Measurements from ENCODE around the gene BMPR2.

BMPR2 gene

DNA sequence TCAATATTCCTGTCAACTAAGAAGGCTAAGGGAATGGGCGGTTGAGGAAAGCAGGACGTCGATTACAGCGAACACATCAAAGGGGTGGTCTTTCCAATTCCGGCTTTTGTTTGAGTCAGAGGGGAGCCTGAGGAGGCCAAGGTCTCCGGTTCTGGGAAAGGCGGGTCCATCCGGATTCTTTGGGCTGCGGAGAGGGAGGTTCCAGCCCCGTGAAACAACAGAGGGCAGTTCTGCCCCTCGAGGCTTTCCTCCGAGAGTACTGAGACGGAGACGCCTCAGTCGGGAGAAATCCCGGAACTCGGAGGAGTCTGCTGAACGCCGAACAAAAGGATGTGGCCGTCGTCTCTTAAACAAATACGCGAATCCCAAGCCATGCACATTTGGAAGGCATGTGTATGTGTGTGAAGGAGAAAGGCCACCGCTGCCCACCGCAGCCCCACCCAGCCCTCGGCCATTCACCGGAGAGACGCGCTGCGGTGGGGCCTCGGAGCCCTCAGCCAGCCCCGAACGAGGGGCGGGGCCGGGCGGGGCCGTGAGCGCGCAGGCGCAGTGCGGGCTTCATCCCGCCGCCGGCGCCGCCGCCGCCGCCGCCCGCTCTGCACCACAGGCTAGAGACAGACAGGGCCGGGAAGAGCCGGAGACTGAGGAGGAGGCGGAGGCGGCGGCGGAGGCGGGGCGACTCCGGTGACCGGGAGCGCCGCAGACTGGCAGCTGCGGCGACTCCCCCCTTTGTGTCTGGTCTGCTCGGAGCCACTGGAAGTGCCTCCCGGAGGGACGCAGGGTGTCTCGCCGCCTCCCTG is at the start of gene BMPR2:
BMPR2 (plus strand) TSS at position 719 of the 800 bp plus-strand sequence. CDS start 1,148 bp downstream, outside the sequence.
- peak; percentile 92 for DNase-seq (ENCODE audit: low spot score)
- TF ChIP-seq, protein P1, sequence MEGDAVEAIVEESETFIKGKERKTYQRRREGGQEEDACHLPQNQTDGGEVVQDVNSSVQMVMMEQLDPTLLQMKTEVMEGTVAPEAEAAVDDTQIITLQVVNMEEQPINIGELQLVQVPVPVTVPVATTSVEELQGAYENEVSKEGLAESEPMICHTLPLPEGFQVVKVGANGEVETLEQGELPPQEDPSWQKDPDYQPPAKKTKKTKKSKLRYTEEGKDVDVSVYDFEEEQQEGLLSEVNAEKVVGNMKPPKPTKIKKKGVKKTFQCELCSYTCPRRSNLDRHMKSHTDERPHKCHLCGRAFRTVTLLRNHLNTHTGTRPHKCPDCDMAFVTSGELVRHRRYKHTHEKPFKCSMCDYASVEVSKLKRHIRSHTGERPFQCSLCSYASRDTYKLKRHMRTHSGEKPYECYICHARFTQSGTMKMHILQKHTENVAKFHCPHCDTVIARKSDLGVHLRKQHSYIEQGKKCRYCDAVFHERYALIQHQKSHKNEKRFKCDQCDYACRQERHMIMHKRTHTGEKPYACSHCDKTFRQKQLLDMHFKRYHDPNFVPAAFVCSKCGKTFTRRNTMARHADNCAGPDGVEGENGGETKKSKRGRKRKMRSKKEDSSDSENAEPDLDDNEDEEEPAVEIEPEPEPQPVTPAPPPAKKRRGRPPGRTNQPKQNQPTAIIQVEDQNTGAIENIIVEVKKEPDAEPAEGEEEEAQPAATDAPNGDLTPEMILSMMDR (IDR thresholded peaks at IDR 0.05; ENCODE audit: extremely low read depth, missing control alignments), result no peak

DNA sequence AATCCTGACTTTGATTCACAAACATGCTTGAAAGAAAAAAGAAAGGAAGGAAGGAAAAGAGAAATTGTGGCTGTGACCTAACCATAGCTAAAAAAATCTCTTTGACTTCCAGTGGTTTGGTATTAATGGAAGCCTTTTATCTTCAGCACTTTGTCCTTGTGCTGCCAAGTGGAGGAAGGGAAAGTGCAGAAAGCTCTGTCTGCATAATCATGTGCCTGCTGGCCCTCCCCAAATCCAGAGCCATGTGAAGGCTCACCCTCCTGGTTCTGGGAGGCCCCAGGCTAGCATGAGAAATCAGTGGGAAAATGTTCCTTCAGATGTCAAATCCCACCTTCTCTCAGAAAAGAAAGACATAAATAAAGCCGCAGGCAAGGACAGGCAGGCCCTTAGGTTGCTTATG is 48.3 kb upstream of the BMPR2 start:
- no peak for DNase-seq (ENCODE audit: low spot score)
- TF ChIP-seq, protein P1 (IDR thresholded peaks at IDR 0.05; ENCODE audit: extremely low read depth, missing control alignments), result no peak

DNA sequence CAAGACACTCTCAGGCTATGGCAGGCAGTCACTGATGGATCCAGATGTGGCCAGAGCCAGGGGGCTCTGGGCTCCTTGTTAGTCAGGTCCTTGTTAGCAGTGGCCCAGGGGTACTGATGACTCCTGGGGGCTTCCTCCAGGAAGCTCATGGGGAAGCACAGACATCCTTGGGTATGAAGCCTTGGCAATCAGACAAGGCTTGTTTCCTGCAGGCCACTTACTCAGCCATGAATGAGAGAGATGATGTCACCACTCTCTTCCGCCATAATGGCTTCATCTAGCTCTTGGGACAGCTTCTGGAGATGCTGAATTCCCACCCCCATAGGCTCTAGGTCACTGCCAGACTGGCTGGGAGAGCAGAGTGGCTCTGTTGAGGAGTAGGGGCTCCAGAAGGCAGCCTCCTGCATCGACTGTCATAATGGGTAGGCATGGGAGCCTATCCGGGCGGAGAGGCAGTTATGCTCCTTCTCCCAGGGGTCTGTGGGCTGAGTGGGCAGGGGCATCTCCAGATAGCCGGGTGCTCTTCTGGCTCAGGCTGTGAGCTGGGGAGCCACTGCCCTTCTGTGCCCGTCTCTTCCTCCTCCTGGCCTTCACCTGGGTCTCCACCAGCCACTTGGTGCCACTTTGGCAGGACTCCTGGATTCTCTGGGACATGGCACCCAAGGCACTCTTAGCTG is 40.2 kb upstream of the BMPR2 start:
- no peak for DNase-seq (ENCODE audit: low spot score)
- TF ChIP-seq, protein P1 (IDR thresholded peaks at IDR 0.05; ENCODE audit: extremely low read depth, missing control alignments), result no peak

DNA sequence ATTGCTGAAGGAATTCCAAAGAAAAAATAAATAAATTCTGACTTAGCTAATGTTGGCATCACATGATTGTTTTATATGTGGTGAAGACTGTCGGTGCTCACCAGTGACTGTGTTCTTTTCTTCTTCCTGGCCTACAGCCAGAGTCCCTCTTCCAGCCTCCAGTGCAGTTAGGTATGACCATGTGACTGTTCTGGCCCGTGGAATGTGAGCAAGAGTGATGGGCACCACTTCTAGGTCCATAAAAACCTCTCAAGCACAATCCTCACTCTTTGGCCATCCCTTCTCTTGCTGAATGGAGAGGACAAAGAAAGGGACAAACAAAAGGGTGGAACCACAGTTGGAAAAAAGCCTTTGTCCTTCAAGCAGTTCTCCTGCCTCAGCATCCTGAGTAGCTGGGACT is 39.0 kb upstream of the BMPR2 start:
- DNase-seq (ENCODE audit: low spot score), result no peak
- TF ChIP-seq, protein P1 (IDR thresholded peaks at IDR 0.05; ENCODE audit: extremely low read depth, missing control alignments), result no peak

DNA sequence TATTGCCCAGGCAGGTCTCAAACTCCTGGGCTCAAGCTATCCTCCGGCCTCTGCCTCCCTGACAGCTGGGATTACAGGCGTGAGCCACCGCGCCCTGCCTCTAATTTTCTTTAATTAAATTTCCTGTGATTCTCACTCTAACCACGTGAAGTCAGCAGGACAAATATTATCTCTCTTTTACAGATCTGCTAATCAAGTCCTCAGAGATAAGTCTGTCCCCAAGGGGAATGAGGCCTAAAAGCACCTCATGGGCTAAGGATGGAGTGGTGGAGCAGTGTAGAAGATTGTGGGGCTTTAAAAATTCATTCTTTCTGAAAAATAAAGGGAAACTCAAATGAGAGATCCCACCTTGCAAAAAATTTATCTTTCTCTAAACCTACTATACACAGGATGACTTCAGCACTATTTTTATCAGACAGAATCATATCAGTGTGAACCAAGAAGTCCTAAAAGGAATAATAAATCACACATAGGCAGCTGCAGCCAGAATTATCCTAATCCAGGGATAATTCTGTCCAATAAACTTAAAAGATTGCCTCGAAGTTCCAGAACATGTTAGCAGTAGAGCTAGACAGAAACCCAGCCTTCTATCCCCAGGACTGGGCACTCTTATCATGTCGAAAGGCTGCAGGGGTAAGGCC is 38.3 kb upstream of the BMPR2 start:
- DNase-seq (ENCODE audit: low spot score), result no peak
- TF ChIP-seq, protein P1 (IDR thresholded peaks at IDR 0.05; ENCODE audit: extremely low read depth, missing control alignments), result no peak

DNA sequence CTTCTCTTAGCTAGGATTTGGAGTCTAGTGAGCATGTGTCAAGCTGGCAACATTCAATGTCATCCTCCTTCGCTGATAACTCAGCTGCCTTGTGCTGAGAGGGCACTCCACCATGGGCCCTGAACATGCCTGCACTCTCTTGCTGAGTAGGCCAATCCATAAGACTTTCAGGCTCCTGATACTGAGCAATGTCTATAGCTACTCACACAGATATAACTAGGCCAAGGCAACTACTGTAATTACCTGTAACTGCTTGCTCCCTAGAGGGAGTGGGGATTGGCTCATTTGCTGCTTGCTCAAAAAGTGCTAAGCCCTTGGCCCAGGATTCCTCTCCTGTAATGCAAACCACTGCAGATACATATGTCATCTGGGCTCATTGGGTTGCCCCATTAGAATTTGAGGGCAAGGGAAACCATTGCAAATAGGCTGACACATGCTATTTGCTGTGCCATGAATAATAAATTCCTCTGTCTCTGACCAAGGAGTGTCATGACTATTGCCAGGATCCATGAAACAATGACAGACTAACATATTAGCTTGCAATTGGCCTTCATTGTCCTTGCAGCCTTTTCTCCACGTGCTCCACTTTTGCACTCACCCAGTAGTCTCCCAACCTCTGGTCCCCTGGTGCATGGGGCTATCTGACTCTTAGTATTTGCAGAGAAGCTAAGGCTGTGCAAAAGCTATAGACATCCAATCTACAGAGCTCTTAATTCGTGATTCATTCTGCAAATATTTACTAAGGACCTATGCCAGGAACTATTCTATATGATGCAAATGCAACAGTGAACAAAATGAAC is 36.9 kb upstream of the BMPR2 start:
- DNase-seq (ENCODE audit: low spot score), result no peak
- TF ChIP-seq, protein P1 (IDR thresholded peaks at IDR 0.05; ENCODE audit: extremely low read depth, missing control alignments), result no peak

All from GM20000 (cell line).